Stimulated activated CD4-positive, alpha-beta T cell treated with anti-CD3 and anti-CD28 coated beads, TNF-alpha, amount 100 ng/mL, for 1 hour (primary cell): ENCODE measurements around the gene ZCRB1.
"Not testable (repeated sequence)": the region's sequence is repeated elsewhere in the genome, so short reads cannot be mapped to it uniquely, and the experiment has no call there.

Experiments
- DNase-seq, 3 donors: peaks; one replicate each; pipeline ENCODE4 v3.0.0-alpha.2; 2020; ENCODE audit warnings: low read depth in 3 of 3, low spot score in 1 of 3

Gene ZCRB1

GRCh38 chr12:42325653-42326474, at the start of gene ZCRB1, which contains the start of gene PPHLN1:
ZCRB1 (minus strand) TSS chr12:42326094; CDS start chr12:42324102, 1,992 bp downstream.
PPHLN1 (plus strand) TSS chr12:42326167; CDS start chr12:42335903, 9,736 bp downstream.
- DNase-seq: peak; percentile 38 to 67 (median 41)

GRCh38 chr12:42373669-42374068, 47.8 kb upstream of the ZCRB1 start:
- DNase-seq: no peak

GRCh38 chr12:42372154-42372791, 46.4 kb upstream of the ZCRB1 start:
- no peak for DNase-seq

- no peak for DNase-seq
Measured at GRCh38 chr12:42370013-42370412, 44.1 kb upstream of the ZCRB1 start.

GRCh38 chr12:42365486-42365885, 39.6 kb upstream of the ZCRB1 start:
- DNase-seq: no peak

GRCh38 chr12:42364692-42365091, 38.8 kb upstream of the ZCRB1 start:
- DNase-seq: no peak

GRCh38 chr12:42362647-42363260, 36.9 kb upstream of the ZCRB1 start:
- no peak for DNase-seq

- DNase-seq: no peak
Measured at GRCh38 chr12:42361909-42362646, 36.2 kb upstream of the ZCRB1 start.

- no peak for DNase-seq
Measured at GRCh38 chr12:42360747-42361403, 35.0 kb upstream of the ZCRB1 start.

- no peak for DNase-seq
Measured at GRCh38 chr12:42356344-42356743, 30.4 kb upstream of the ZCRB1 start.

GRCh38 chr12:42350021-42350407, 24.1 kb upstream of the ZCRB1 start:
- DNase-seq: not testable (repeated sequence)

- DNase-seq: not testable (repeated sequence)
Measured at GRCh38 chr12:42349119-42350020, 23.5 kb upstream of the ZCRB1 start.

- no peak for DNase-seq
Measured at GRCh38 chr12:42346403-42347002, 20.6 kb upstream of the ZCRB1 start.

- no peak for DNase-seq
Measured at GRCh38 chr12:42343721-42344120, 17.8 kb upstream of the ZCRB1 start.

GRCh38 chr12:42342028-42342427, 16.1 kb upstream of the ZCRB1 start:
- no peak for DNase-seq

- no peak for DNase-seq
Measured at GRCh38 chr12:42338280-42338679, 12.4 kb upstream of the ZCRB1 start.

- no peak for DNase-seq
Measured at GRCh38 chr12:42336286-42336685, 10.4 kb upstream of the ZCRB1 start.

GRCh38 chr12:42332301-42333285, 6.7 kb upstream of the ZCRB1 start:
- DNase-seq: no peak
